AG04450 (cell line): Measurements from ENCODE around the gene LIN28B. TPM values are rescaled to one million over a fixed set of nuclear protein-coding genes. Genes with fewer than 3 reads are reported as not detected.

Experiments
- CTCF ChIA-PET: fragments of 300-600, 350-600 bp; formaldehyde crosslinking; extraction: SDS; loops from one replicate; lab custom pipeline; 2022; ENCODE audit warnings: antibody characterized with exemption, inconsistent platforms; lab: Charles Lee
- POLR2A ChIA-PET: fragments of 350-600 bp; formaldehyde crosslinking; extraction: SDS; loops from one replicate; lab custom pipeline; 2021; ENCODE audit warnings: antibody characterized with exemption, inconsistent platforms; lab: Yijun Ruan, JAX
- DNase-seq: peaks from one replicate; pipeline ENCODE4 v3.0.0-alpha.2; 2011; ENCODE audit warnings: low read depth, low spot score
- H3K27ac ChIP-seq: one replicate; pipeline ENCODE4 v1.5.1; 2012; ENCODE audit warnings: low read depth, low read length, control low read depth
- H3K27me3 ChIP-seq: one replicate; pipeline ENCODE4 v1.6.0; 2012; ENCODE audit warnings: low read length; ENCODE audit not compliant: control insufficient read depth, insufficient read depth
- H3K4me3 ChIP-seq: 2 replicates; pipeline ENCODE4 v1.5.1; 2011; ENCODE audit warnings: mild to moderate bottlenecking, low read depth, low read length, control low read depth
- H3K9me3 ChIP-seq: 2 replicates; pipeline ENCODE4 v1.5.1; 2012; ENCODE audit warnings: low read length; ENCODE audit not compliant: control insufficient read depth, insufficient read depth
- polyA plus RNA-seq: library from polyadenylated mRNA; depleted of rRNA; stranded (reverse); fragments of >200 nt; gene quantifications from 2 replicates; pipeline ENCODE4 v1.2.3, GENCODE V29; 2011
- TF ChIP-seq, protein P1 (sequence below): IDR thresholded peaks from 2 replicates; pipeline ENCODE4 v1.5.1; 2011; ENCODE audit warnings: low read depth, low read length, control low read depth, inconsistent platforms

The LIN28B gene
- polyA plus RNA-seq, 1 experiment, result not detected

DNA sequence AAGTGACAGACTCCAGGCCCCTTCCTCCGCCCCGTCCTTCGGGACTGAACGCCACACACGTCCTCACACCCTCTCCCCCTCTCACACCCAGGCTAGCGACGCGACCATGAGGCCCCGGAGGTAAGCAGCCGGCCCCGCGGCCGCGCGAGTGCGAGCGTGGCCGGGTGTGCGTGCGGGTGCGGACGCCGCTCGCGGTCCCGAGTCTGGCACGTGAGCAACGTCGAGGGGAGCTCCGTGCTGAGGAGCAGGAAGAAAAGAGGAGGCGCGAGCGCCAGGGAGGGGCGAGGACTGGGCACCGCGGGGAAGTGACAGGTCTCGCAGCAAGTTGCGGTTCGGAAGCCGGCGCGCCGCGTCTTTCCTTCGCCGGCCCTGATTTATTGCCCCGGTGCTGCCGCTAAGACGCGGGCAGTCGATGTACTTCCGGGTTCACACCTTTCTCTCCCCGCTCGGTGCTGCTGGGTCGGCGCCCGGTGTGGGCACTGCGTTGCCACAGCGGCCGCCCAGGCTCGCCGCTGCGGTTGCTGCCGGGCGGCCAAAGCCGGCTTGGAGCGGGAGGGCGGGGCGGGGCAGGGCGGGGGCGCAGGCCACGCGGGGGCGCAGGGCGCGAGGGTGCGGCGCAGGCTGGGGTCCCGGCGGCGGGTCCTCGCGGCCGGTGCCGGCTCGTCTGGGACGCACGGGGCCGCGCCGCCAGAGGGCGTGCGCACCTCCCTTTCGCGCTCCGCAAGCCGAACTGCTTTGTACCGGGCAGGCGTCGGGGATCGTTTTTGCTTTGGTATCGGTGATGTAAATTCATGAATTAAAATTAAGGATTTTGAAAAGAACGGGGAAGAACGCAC is 15.8 kb upstream of the LIN28B start:
- no peak for DNase-seq
- ChIA-PET CTCF (interaction anchor here (1.1 to 1.8 kb wide), 2 partner anchors 136 to 138 kb away, joined by 6 to 7 read pairs; no protein-coding TSS in a partner anchor), POLR2A (no interaction called here)
- TF ChIP-seq, protein P1, sequence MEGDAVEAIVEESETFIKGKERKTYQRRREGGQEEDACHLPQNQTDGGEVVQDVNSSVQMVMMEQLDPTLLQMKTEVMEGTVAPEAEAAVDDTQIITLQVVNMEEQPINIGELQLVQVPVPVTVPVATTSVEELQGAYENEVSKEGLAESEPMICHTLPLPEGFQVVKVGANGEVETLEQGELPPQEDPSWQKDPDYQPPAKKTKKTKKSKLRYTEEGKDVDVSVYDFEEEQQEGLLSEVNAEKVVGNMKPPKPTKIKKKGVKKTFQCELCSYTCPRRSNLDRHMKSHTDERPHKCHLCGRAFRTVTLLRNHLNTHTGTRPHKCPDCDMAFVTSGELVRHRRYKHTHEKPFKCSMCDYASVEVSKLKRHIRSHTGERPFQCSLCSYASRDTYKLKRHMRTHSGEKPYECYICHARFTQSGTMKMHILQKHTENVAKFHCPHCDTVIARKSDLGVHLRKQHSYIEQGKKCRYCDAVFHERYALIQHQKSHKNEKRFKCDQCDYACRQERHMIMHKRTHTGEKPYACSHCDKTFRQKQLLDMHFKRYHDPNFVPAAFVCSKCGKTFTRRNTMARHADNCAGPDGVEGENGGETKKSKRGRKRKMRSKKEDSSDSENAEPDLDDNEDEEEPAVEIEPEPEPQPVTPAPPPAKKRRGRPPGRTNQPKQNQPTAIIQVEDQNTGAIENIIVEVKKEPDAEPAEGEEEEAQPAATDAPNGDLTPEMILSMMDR, result peak; percentile 64
- H3K9me3 ChIP-seq, result peaks cover 3% of the 10 kb centered on the region; the same call in 1 of the 2 replicates
- no peak overlapping the region for H3K27ac ChIP-seq
- peak overlapping the region; percentile 52 for H3K4me3 ChIP-seq
- H3K27me3 ChIP-seq, result peaks cover 15% of the 10 kb centered on the region

DNA sequence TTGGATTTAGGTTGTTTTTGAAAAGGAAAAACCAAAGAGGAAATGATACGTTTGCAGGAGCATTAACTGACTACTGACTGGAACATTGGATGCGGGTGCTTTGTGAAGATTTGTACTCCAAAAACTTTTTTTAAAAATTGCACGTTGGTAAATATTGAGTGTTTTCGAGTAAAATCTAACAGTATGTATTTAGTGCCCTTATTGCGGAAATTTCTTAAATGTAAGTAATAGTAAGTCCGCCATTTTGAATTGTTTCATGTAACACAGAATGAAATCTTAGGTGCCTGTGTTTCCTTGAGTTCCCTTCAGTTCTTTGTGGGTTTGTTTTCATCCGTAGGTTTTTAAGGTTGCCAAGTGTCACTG is 15.2 kb upstream of the LIN28B start:
- Histone ChIP-seq H3K27me3 (peaks cover 15% of the 10 kb centered on the region), H3K27ac (no peak overlapping the region), H3K9me3 (peaks cover 3% of the 10 kb centered on the region; the same call in 1 of the 2 replicates), H3K4me3 (peak overlapping the region; percentile 37)
- ChIA-PET CTCF (no interaction called here), POLR2A (no interaction called here)
- TF ChIP-seq, protein P1, result no peak
- no peak for DNase-seq

DNA sequence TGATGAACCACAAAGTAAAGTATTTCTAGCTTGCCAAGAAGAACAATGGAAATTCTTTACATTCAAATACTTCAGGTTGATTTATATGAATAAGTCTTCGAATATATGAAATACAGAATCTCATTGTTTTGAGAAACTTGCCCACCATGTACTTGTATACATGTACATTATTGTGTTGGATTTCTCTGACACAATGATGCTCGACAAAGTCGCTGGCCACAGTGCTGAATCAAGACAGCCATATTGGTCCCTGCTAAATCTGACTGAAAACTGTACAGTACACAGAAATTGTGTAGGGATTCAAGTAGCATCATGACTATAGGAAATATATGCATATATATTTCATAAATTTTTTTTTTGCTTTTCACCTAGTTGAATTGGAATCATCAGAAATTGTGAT is 13.1 kb upstream of the LIN28B start:
- DNase-seq, result no peak
- peaks cover 3% of the 10 kb centered on the region; the same call in 1 of the 2 replicates for H3K9me3 ChIP-seq
- H3K27me3 ChIP-seq, result peaks cover 11% of the 10 kb centered on the region
- H3K4me3 ChIP-seq, result no peak overlapping the region
- ChIA-PET POLR2A (no interaction called here), CTCF (no interaction called here)
- TF ChIP-seq, protein P1, result no peak
- no peak overlapping the region for H3K27ac ChIP-seq

DNA sequence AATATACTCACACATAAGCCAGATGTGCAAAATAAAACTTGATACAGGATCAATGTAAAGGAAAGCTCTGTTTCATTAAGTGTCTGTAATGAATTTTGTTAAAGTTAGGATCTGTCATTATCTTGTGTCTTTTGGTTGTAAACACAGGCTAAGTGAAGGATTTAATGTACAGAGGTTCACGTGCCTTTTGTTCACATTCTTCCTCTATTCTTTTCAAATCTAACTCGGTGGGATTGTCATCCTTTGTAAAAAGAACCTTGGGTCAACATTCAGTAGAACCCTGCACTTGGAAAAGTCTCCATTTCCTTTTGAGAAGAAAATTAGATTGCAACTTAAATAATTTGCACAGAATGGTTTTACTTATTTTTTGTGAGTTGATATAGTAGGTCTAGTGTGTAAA is 7.7 kb upstream of the LIN28B start:
- peaks cover 17% of the 10 kb centered on the region for H3K27me3 ChIP-seq
- no peak overlapping the region for H3K27ac ChIP-seq
- no peaks in the 10 kb centered on the region; the same call in 1 of the 2 replicates for H3K9me3 ChIP-seq
- no peak for DNase-seq
- ChIA-PET CTCF (no interaction called here), POLR2A (no interaction called here)
- H3K4me3 ChIP-seq, result no peak overlapping the region
- TF ChIP-seq, protein P1, result no peak

DNA sequence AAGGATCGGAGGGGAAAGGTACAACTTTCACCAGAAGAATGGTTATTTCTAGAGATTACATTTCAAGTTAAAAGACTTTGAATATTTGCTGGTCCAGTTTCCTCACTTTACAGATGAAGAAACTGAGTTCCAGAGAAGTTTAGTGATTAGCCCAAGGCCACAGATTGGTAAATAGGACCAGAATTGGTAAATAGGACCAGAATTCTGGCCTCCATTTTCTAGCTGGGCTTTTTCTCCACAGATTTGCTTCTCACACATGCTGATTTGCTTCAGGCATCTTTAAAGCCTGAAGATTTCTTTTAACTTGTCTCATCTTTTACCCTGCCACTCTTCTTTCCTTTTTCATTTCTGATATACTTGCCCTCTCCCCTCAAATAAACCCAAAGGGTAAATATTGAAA is 5.2 kb upstream of the LIN28B start:
- TF ChIP-seq, protein P1, result no peak
- ChIA-PET CTCF (no interaction called here), POLR2A (no interaction called here)
- H3K27ac ChIP-seq, result no peak overlapping the region
- peaks cover 36% of the 10 kb centered on the region for H3K27me3 ChIP-seq
- DNase-seq, result no peak
- H3K4me3 ChIP-seq, result no peak overlapping the region
- H3K9me3 ChIP-seq, result no peaks in the 10 kb centered on the region; the same call in 1 of the 2 replicates
